COLO668 (cell line): ENCODE data around the gene SPOCK3.

Experiments used
- DNase-seq: peaks from one replicate; lab custom pipeline; 2025; ENCODE audit not compliant: unreplicated experiment; lab: John Stamatoyannopoulos, UW

SPOCK3 gene

GRCh38 chr4:166688835-166689234 is 545.5 kb downstream of the SPOCK3 start:
- no peak for DNase-seq

DNA sequence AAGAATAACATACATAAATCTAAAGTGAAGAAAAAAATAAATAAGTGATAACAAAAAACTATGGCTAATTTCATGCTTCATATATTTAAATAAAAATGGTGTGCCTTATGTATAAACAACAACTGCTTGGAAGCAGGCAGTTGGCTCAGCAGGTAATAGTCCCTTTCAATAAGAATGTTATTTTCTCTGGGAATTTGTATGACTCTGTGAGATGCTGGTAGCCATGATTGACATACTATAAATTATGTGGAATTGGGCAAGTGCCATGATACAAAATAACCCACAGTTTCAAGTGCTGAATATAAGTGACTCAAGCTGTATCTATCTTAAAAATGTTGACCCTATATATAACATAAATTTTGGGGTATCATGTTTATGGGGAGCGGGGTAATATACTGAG is 546.5 kb downstream of the SPOCK3 start:
- no peak for DNase-seq
